ENCODE results near the gene CACNA1I. TPM values are rescaled to one million over a fixed set of nuclear protein-coding genes. Genes with fewer than 3 reads are reported as not detected.

Gene CACNA1I
- total and polyA plus RNA-seq, 2 donors (not counting 3 experiments of a cell fraction or from before 2014, with no cell fraction given) = not detected

GRCh38 chr22:39718921-39719475 is 148.4 kb downstream of the CACNA1I start:
- no peaks in the 10 kb centered on the region for H3K79me2 ChIP-seq (ENCODE audit: control insufficient read depth, insufficient read depth, low read length)
- H3K9me1 ChIP-seq (replicated peaks; ENCODE audit: control insufficient read depth, extremely low read depth, insufficient read depth, low read length) = no peaks in the 10 kb centered on the region
- no peaks in the 10 kb centered on the region for H4K20me1 ChIP-seq (replicated peaks; ENCODE audit: control insufficient read depth, extremely low read depth, insufficient read depth, low read length)
- H3K4me1 ChIP-seq (ENCODE audit: control insufficient read depth, extremely low read depth, insufficient read depth, low read length) = no peaks in the 10 kb centered on the region
- H3K4me2 ChIP-seq (ENCODE audit: insufficient read depth, low read length) = no peak overlapping the region
- FAIRE-seq (no peak), DNase-seq (ENCODE audit: low read depth, low spot score) (no peak)
- CTCF ChIA-PET = no interaction called here
- no TSS peak for BruUV-seq (replicated peaks)
- dilution Hi-C loops (cut with MboI; ENCODE audit: extremely low pct_ligation_motif_present, low sequenced_read_pairs) (no loop called here), intact Hi-C loops (cut with micrococcal nuclease) (no loop called here)
- H3K9ac ChIP-seq (replicated peaks; ENCODE audit: extremely low read depth, insufficient read depth, low read length) = no peak overlapping the region
- H3K27ac ChIP-seq (ENCODE audit: insufficient read depth, low read depth, low read length) = no peak overlapping the region
- no peaks in the 10 kb centered on the region for H3K9me3 ChIP-seq (replicated peaks; ENCODE audit: control insufficient read depth, insufficient read depth, low read length)
- no peak overlapping the region for H2AFZ ChIP-seq (ENCODE audit: low read depth, low read length)
- H3K36me3 ChIP-seq (ENCODE audit: control insufficient read depth in 2 of 2, extremely low read depth in 1 of 2, insufficient read depth in 2 of 2, low read length in 2 of 2) = no peaks in the 10 kb centered on the region
- POLR2A ChIA-PET = no interaction called here
- TF ChIP-seq CTCF (IDR thresholded peaks at IDR 0.05; ENCODE audit: extremely low read depth in 1 of 2, insufficient read depth in 1 of 2, low read depth in 1 of 2, low read length in 2 of 2) (no peak), MYC (IDR thresholded peaks at IDR 0.05; ENCODE audit: low read depth, low read length) (no peak), EZH2 (IDR thresholded peaks at IDR 0.05; ENCODE audit: borderline replicate concordance, low read depth, low read length, severe bottlenecking) (no peak), POLR2A (IDR thresholded peaks at IDR 0.05; ENCODE audit: low read depth, low read length) (no peak), MAX (IDR thresholded peaks at IDR 0.05; ENCODE audit: insufficient read depth, insufficient read length) (no peak), JUN (IDR thresholded peaks at IDR 0.05; ENCODE audit: borderline replicate concordance, insufficient read depth, insufficient read length, low read depth) (no peak), FOS (IDR thresholded peaks at IDR 0.05; ENCODE audit: borderline replicate concordance, insufficient read depth, low read length) (no peak), POLR2AphosphoS5 (IDR thresholded peaks at IDR 0.05; ENCODE audit: insufficient read depth, low read depth, low read length) (no peak), GATA2 (IDR thresholded peaks at IDR 0.05; ENCODE audit: insufficient read depth, insufficient read length, low read depth, low read length) (no peak)
- H3K27me3 ChIP-seq (ENCODE audit: control insufficient read depth in 2 of 2, insufficient read depth in 2 of 2, low read length in 2 of 2) = peaks cover 4 to 5% of the 10 kb centered on the region in 2 experiments
- H3K4me3 ChIP-seq (replicated peaks in 1 of 3; ENCODE audit: insufficient read depth in 1 of 3, low read depth in 1 of 3, low read length in 3 of 3) = no peak overlapping the region
